A673 (cell line): ENCODE measurements around the gene SGCD.

Experiments
- EZH2 ChIP-seq: fragments of 200-600 bp; sonication (generic); IDR thresholded peaks from 2 replicates; pipeline ENCODE4 v1.6.1; 2017; ENCODE audit warnings: borderline replicate concordance, low read depth, mild to moderate bottlenecking, mixed read lengths, antibody characterized with exemption, low read length; ENCODE audit not compliant: poor library complexity, severe bottlenecking
- TF ChIP-seq, protein P1 (sequence below): fragments of 300-800, 200-600 bp; sonication (generic); conservative IDR thresholded peaks from 2 replicates; pipeline ENCODE4 v1.5.1; 2017; ENCODE audit warnings: low read depth, mild to moderate bottlenecking, antibody characterized with exemption, low read length, moderate library complexity, mixed read lengths

DNA sequence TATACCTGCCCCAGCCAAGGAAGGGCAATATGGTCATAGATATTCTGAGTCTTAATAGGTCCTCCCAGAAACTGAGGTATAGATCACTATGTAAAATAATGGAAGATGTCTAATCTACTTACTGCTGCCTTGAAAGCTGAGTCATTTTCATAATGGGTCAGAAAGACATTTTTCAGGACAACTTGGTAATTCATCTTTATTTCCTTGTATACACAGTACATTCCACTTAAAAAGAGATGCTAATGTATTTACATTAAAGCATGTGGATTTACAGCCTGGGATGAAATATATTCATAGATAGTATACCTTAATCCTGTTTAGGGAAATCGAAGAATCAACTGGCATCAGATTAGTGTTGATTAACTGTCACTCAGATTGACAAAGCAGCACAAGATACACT is 304.0 kb downstream of the SGCD start:
- TF ChIP-seq, protein P1, sequence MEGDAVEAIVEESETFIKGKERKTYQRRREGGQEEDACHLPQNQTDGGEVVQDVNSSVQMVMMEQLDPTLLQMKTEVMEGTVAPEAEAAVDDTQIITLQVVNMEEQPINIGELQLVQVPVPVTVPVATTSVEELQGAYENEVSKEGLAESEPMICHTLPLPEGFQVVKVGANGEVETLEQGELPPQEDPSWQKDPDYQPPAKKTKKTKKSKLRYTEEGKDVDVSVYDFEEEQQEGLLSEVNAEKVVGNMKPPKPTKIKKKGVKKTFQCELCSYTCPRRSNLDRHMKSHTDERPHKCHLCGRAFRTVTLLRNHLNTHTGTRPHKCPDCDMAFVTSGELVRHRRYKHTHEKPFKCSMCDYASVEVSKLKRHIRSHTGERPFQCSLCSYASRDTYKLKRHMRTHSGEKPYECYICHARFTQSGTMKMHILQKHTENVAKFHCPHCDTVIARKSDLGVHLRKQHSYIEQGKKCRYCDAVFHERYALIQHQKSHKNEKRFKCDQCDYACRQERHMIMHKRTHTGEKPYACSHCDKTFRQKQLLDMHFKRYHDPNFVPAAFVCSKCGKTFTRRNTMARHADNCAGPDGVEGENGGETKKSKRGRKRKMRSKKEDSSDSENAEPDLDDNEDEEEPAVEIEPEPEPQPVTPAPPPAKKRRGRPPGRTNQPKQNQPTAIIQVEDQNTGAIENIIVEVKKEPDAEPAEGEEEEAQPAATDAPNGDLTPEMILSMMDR: no peak
- no peak for TF ChIP-seq EZH2
